HG03354 (cell line): ENCODE measurements around the gene UBE4B.

ENCODE experiments used
- ATAC-seq: cut with Tn5 transposase; IDR thresholded peaks from one replicate; pipeline ENCODE4 v1.9.1; 2021; ENCODE audit warnings: mild to moderate bottlenecking; ENCODE audit not compliant: unreplicated experiment, poor library complexity, severe bottlenecking

Gene UBE4B

GRCh38 chr1:10160907-10161490, 128.2 kb downstream of the UBE4B start:
- ATAC-seq, result no peak

- no peak for ATAC-seq
Measured at GRCh38 chr1:10161541-10162290, 129.0 kb downstream of the UBE4B start.

DNA sequence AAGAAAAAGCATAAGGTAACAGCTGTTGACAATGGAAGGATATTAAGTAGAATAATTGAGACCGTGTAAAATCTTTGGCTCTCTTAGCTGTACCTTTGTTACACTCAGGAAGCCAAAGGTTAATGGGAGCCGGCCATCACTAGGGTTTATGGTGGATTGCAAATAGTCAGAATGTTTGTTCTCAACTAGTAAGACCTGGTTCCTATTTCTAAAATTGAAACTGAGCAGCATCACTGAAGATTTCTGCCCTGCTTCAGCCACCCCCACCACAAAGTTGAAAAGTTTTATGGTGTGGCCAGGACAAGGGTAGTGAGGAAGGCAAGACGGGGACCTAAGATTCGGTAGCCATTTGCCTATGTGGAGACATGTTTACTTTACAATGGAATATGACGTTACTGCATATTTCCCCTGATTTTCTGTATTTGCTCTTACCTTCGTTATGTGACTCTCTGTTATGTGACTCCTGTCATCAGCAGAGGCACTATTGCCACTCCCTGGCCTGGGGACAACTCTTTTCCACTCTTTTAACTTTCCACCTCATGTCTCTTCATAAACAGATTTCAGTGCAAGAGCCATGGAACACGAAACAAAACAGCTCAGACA, 136.3 kb downstream of the UBE4B start:
- ATAC-seq, result no peak

- peak; percentile 53 for ATAC-seq
Measured at GRCh38 chr1:10170239-10170574, 137.4 kb downstream of the UBE4B start.

DNA sequence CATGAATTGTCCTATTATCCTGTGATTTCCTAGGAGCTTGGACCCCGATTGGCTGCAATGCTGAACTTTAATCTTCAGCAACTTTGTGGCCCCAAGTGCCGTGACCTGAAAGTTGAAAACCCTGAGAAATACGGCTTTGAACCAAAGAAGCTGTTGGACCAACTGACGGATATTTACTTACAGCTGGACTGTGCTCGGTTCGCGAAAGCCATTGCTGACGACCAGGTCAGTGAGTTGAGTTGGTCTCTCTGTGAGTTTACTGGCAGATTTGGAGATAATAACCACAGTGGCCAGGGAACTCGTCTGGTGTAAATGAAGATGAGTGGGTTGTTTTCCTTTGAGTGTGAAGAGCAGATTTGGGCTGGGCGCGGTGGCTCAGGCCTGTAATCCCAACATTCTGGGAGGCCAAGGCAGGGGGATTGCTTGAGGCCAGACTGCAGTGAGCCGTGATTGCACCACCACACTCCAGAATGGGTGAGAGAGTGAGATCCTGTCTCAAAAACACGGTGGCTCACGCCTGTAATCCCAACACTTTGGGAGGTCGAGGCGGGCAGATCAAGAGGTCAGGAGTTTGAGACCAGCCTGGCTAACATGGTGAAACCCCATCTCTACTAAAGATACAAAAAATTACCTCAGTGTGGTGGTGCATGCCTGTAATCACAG, 138.5 kb downstream of the UBE4B start:
- ATAC-seq, result no peak

DNA sequence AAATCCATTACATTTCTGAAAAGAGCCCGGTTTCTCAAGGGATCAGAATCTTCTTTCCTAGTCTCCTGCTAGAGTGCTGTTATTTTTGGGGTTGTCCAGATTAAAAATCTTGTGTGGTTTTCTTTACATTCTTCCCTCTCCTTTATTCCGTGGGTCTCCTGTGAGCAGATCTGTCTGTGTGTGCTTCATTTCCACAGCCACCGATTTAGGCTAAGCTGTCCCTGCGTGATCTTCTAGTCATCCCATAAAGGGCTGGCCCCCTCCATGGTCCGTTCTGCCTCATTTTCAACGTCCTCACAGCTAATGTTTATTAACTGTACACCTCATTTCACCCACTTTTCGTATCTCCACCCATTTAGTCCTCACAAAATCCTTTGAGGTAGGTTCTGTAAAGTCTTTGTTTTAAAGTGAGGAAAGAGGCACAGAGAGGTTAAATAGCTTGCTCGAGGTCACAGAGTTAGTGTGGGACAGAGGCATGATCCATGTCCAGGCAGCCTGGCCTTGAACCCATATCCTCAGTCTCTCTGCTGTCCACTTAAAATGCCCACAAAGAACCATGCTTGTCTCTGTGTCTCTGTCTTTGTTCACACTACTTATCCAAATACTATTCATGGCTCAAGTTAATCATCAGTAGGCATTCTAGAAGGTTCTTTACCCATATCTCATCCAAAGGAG, 139.4 kb downstream of the UBE4B start:
- ATAC-seq, result no peak

GRCh38 chr1:10173582-10173981, 140.8 kb downstream of the UBE4B start:
- no peak for ATAC-seq

GRCh38 chr1:10177876-10178275, 145.1 kb downstream of the UBE4B start:
- no peak for ATAC-seq

GRCh38 chr1:10178597-10179405, 146.0 kb downstream of the UBE4B start:
- no peak for ATAC-seq

DNA sequence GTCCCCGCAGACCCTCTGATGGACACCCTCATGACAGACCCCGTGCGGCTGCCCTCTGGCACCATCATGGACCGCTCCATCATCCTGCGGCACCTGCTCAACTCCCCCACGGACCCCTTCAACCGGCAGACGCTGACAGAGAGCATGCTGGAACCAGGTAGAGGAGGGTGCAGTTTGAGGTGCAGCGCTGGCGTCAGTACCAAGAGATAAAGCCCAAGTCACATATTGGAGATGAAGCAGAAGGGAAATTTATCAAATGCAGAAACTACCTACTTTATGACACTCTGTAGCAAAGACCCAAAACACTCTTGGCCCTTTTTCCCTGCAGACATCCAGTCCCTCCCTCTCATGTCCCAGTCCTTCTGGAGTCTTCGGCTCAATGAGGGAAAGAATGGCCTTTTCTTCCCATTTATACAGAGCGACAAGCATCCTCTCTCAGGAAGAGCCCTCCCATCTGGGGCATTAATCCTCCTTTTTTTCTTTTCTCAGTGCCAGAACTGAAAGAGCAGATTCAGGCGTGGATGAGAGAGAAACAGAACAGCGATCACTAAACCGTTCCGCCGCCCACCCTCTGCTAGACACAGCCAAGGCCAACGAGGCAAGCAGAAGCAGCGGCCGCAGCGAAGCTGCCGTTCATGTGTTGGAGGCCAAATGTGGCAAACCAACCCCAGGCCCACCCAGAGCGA, 146.8 kb downstream of the UBE4B start:
- ATAC-seq, result no peak

DNA sequence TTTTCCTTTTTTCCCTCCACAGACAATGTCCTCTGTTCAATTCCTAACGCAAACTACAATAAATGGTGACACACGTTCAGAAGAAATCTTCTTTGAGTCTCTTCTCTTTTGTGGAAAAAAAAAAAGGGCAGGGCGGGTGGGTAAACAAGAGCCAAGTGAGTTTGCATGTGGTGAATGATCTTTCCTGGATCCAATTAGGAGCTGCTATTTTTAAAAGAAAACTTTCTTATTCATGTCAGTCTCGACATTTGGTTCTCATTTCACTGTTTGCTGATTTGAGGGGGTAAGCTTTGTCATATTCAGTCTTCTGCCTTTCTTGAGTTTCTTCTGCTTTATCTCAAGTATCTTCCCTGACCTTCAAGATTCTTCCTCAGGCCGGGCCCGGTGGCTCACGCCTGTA, 148.4 kb downstream of the UBE4B start:
- ATAC-seq, result no peak

- ATAC-seq, result no peak
Measured at GRCh38 chr1:10185759-10186158, 153.0 kb downstream of the UBE4B start.

DNA sequence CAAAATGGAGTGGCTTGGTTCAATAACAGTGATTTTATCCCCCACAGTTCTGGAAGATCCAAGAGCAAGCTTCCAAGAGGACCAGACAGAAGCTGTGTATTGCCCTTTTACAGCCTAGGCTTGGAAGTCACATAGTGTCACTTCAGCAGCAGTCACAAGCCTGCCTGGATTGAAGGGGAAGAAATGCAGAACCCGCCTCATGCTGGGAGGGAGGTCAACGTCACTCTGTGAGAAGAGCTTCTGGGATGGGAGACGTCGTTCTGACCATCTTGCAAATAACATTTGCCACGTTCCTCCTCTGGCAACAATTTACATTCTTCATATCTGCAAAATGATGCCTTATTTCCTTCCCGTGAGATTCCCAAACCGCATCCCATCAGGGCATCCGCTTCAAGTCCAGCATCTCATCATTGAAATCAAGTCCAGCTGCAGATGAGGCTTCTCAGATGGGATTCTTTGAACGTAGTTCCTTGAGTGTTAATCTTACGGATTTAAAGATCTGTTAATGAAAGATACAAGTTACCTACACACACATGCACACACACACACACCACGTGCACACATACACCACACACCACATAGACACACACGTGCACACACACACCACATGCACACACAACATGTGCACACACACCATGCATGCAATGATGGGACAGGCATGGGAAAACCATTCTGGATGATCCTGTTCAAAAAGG, 153.7 kb downstream of the UBE4B start:
- no peak for ATAC-seq

DNA sequence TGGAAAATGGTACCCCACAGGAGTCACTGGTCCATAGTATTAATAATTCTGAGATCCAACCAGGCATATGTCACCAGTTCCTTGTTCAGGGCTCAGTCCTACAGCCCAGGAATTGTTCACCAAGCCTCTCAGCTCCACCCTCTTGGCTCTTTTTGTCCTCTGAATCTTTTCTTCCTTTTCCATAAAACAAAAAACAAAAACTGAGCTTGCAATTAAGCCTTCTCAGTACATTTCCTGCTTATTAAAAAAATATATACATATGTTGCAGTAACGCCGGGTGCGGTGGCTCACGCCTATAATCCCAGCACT, 154.2 kb downstream of the UBE4B start:
- ATAC-seq, result no peak

DNA sequence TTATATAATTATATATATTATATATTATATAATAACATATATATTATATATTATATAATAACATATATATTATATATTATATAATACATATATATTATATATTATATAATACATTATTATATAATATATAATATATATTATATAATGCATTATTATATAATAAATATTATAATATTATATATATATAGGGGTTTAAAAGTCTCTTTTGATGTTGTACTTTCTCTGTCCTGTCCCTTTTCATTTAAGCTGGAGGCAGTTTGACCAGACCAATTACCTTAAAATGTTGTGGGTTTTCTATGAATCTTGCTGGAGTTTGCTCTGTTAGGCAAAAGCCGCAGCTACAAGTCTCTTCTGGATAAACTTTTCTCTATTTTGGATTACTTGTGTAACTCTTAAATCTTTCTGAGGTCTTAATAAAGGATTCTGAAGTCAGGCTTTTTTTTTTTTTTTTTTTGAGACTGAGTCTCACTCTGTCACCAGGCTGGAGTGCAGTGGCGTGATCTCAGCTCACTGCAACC, 155.4 kb downstream of the UBE4B start:
- no peak for ATAC-seq

- no peak for ATAC-seq
Measured at GRCh38 chr1:10189659-10190058, 156.9 kb downstream of the UBE4B start.

DNA sequence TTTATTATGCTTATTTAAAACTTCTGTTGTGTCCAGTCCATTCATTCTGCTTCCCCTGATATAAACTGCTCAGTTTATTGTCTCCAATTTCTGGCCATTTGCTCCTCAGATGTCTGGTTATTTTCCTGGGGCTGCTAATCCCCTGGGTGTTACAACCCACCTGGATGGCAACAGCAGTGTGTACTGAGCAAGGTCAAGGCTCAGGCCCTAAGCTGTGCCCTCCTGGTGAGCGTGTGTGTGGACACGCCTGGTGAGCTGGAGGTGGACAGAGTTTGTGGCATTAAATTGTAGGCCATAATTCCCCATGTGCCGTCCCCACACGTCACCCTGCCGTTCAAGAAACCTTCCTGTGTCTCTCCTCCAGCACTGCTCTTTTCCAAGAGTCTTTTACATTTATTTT, 159.5 kb downstream of the UBE4B start:
- no peak for ATAC-seq

- no peak for ATAC-seq
Measured at GRCh38 chr1:10193288-10193687, 160.5 kb downstream of the UBE4B start.
